ENCODE results near the gene ANTXR1.

DNA sequence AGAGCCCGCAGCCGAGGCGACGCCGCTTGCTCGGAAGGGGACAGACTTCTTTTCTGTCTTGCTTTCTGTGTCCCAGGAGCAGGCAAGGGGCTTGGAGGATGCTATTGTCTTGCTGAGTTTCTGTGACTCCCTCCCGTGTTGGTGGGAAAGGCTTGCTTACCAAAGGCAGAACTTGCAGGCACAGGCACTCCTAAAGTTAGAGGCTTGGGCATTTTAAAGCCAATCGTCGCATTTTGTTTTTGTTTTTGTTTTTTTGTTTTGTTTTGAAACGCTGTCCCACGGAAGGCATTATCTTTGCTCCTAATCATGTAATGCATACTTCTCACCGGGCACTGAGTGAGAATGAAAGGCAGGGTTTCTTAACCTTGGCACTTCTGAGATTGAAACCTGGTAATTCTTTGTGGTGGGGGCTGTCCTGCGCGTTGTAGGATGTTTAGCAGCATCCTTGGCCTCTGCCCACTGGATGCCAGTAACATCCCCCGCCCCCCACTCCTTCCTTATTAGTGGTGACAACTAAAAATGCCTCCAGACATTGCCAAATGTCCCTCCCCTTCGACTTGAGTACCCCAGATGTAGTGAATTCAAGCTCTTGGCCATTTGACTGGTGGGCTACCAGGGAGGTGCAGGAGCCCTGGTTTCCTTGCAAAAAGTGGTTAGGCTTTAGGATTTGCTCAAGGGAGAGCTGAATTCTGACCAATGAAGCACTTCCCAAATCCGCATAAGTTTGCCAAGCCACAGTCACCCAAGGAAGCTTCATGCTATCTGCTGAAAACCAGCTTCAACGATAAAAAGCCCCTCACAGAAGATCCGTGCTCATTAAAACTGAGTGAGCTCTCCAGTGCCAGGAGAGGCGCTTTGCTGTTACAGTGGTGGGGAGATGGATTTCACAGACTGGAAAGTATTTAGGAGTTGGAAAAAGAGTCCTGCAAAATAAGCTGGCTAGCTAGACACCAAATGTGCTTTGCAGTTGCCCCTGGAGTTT, 1.2 kb downstream of the ANTXR1 start:
- TF ChIP-seq SIN3A (IDR thresholded peaks at IDR 0.05; ENCODE audit: borderline replicate concordance in 2 of 2, control insufficient read depth in 1 of 2, low read depth in 2 of 2, low read length in 2 of 2) (no peak), NR3C1 (CRISPR knock-in tag; IDR thresholded peaks at IDR 0.05) (no peak), LEF1 (IDR thresholded peaks at IDR 0.05) (no peak), RCOR1 (IDR thresholded peaks at IDR 0.05; ENCODE audit: borderline replicate concordance in 1 of 2, low read depth in 2 of 2, low read length in 2 of 2) (no peak), CHD2 (IDR thresholded peaks at IDR 0.05; ENCODE audit: low read depth, low read length) (no peak), ZEB2 (IDR thresholded peaks at IDR 0.05) (no peak), MAFG (tag; conservative IDR thresholded peaks at IDR 0.05) (no peak), RNF2 (IDR thresholded peaks at IDR 0.05) (no peak), YY1 (IDR thresholded peaks at IDR 0.05; ENCODE audit: borderline replicate concordance in 1 of 3, control insufficient read depth in 1 of 3, extremely low read depth in 1 of 3, insufficient read depth in 3 of 3, insufficient read length in 1 of 3, insufficient replicate concordance in 2 of 3, low read depth in 1 of 3, low read length in 2 of 3) (no peak)
- TF ChIP-seq, protein P1, sequence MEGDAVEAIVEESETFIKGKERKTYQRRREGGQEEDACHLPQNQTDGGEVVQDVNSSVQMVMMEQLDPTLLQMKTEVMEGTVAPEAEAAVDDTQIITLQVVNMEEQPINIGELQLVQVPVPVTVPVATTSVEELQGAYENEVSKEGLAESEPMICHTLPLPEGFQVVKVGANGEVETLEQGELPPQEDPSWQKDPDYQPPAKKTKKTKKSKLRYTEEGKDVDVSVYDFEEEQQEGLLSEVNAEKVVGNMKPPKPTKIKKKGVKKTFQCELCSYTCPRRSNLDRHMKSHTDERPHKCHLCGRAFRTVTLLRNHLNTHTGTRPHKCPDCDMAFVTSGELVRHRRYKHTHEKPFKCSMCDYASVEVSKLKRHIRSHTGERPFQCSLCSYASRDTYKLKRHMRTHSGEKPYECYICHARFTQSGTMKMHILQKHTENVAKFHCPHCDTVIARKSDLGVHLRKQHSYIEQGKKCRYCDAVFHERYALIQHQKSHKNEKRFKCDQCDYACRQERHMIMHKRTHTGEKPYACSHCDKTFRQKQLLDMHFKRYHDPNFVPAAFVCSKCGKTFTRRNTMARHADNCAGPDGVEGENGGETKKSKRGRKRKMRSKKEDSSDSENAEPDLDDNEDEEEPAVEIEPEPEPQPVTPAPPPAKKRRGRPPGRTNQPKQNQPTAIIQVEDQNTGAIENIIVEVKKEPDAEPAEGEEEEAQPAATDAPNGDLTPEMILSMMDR (IDR thresholded peaks at IDR 0.05 in 2 of 3, conservative IDR thresholded peaks at IDR 0.05 in 1 of 3; ENCODE audit: insufficient read depth in 2 of 3, low read depth in 1 of 3, low read length in 3 of 3): no peak
- TF ChIP-seq, protein P2, sequence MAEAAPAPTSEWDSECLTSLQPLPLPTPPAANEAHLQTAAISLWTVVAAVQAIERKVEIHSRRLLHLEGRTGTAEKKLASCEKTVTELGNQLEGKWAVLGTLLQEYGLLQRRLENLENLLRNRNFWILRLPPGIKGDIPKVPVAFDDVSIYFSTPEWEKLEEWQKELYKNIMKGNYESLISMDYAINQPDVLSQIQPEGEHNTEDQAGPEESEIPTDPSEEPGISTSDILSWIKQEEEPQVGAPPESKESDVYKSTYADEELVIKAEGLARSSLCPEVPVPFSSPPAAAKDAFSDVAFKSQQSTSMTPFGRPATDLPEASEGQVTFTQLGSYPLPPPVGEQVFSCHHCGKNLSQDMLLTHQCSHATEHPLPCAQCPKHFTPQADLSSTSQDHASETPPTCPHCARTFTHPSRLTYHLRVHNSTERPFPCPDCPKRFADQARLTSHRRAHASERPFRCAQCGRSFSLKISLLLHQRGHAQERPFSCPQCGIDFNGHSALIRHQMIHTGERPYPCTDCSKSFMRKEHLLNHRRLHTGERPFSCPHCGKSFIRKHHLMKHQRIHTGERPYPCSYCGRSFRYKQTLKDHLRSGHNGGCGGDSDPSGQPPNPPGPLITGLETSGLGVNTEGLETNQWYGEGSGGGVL (CRISPR knock-in tag; IDR thresholded peaks at IDR 0.05): no peak
- TF ChIP-seq, protein P3, sequence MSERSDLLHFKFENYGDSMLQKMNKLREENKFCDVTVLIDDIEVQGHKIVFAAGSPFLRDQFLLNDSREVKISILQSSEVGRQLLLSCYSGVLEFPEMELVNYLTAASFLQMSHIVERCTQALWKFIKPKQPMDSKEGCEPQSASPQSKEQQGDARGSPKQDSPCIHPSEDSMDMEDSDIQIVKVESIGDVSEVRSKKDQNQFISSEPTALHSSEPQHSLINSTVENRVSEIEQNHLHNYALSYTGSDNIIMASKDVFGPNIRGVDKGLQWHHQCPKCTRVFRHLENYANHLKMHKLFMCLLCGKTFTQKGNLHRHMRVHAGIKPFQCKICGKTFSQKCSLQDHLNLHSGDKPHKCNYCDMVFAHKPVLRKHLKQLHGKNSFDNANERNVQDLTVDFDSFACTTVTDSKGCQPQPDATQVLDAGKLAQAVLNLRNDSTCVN (CRISPR knock-in tag; IDR thresholded peaks at IDR 0.05): no peak
- TF ChIP-seq, protein P4, sequence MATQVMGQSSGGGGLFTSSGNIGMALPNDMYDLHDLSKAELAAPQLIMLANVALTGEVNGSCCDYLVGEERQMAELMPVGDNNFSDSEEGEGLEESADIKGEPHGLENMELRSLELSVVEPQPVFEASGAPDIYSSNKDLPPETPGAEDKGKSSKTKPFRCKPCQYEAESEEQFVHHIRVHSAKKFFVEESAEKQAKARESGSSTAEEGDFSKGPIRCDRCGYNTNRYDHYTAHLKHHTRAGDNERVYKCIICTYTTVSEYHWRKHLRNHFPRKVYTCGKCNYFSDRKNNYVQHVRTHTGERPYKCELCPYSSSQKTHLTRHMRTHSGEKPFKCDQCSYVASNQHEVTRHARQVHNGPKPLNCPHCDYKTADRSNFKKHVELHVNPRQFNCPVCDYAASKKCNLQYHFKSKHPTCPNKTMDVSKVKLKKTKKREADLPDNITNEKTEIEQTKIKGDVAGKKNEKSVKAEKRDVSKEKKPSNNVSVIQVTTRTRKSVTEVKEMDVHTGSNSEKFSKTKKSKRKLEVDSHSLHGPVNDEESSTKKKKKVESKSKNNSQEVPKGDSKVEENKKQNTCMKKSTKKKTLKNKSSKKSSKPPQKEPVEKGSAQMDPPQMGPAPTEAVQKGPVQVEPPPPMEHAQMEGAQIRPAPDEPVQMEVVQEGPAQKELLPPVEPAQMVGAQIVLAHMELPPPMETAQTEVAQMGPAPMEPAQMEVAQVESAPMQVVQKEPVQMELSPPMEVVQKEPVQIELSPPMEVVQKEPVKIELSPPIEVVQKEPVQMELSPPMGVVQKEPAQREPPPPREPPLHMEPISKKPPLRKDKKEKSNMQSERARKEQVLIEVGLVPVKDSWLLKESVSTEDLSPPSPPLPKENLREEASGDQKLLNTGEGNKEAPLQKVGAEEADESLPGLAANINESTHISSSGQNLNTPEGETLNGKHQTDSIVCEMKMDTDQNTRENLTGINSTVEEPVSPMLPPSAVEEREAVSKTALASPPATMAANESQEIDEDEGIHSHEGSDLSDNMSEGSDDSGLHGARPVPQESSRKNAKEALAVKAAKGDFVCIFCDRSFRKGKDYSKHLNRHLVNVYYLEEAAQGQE (IDR thresholded peaks at IDR 0.05; ENCODE audit: borderline replicate concordance): no peak
- TF ChIP-seq, protein P4 (CRISPR knock-in tag; IDR thresholded peaks at IDR 0.05; ENCODE audit: low read depth): no peak
